ENCODE data around the gene PRRT1.
"Not testable (repeated sequence)": the region's sequence is repeated elsewhere in the genome, so short reads cannot be mapped to it uniquely, and the experiment has no call there.

The PRRT1 gene

DNA sequence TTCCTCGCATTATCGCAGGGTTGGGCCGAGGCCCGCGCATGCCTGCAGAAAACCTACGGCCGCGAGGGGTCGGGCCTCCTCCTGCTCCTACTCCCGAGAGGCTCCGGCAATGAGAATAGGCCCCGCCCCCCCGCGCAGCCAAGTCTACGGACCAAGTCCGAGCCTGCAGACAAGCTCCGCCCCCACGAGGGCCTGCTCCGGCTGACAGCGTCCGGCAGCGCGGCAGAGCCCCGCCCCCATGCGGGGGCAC, 43.8 kb upstream of the PRRT1 start:
- TF ChIP-seq CTCF (IDR thresholded peaks at IDR 0.05; ENCODE audit: low read length, missing control alignments), result peak; percentile 34
- H3K4me3 ChIP-seq (replicated peaks; ENCODE audit: low read depth, low read length), result peak overlapping the region; percentile 72
- peak; percentile 100 for DNase-seq (ENCODE audit: low read depth)

DNA sequence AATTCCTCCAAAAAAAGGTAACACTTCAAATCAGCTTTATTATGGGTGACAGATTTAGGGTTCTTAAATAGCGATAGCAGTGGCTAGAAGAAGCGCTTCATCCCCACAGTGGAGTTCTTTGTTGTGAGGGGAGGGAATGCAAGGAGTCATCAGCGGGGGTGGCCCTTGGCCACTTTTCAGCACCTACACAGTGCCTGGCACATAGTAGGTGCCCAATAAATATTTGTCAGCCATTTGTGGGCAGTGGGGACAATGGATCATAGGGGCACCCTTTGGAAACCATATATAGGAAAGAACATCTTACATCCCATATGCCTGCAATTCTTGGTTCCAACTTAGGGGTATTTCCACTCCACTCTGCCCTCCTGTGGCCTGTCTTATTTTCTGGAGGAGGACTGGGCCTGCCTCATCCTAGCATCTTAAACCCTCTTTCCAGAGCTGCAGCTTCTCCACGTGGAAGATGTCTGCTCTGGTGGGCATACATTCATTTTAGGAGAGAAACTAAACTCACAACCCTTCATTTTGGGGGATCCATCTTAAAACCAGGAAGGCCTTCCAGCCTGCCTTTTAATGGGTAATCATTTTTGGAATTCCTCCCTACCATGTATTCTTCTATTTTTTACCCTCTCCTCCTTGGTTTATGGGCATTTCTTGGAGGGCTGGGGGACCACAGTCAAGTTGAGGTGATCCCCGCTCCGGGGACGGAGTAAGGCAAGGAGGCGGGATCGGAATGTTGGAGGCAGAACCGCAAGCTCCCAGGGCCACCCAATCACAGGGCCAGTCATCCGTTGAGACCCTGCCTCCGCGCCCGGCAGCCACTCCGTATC, 43.3 kb upstream of the PRRT1 start:
- DNase-seq (ENCODE audit: low read depth), result peak; percentile 77
- H3K4me3 ChIP-seq (replicated peaks; ENCODE audit: low read depth, low read length), result peak overlapping the region; percentile 61
- peak; percentile 67 for TF ChIP-seq CTCF (IDR thresholded peaks at IDR 0.05; ENCODE audit: low read length, missing control alignments)

DNA sequence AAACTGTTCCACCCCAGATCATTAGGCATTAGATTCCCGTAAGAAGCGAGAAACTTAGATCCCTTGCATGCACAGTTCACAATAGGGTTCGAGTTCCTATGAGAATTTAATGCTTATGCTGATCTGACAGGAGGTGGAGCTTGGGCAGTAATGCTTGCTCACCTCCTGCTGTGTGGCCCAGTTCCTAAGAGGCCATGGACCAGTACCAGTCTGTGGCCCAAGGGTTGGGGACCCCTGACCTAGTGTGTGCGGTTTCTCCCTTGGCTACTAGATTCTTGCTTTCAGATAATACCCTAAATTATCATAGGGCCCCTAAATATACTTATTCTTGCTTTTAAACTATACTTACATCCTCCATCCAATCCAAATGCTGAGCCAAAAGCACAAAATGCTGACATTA, 42.6 kb upstream of the PRRT1 start:
- H3K4me3 ChIP-seq (replicated peaks; ENCODE audit: low read depth, low read length), result no peak overlapping the region
- TF ChIP-seq CTCF (IDR thresholded peaks at IDR 0.05; ENCODE audit: low read length, missing control alignments), result no peak
- DNase-seq (ENCODE audit: low read depth), result no peak

DNA sequence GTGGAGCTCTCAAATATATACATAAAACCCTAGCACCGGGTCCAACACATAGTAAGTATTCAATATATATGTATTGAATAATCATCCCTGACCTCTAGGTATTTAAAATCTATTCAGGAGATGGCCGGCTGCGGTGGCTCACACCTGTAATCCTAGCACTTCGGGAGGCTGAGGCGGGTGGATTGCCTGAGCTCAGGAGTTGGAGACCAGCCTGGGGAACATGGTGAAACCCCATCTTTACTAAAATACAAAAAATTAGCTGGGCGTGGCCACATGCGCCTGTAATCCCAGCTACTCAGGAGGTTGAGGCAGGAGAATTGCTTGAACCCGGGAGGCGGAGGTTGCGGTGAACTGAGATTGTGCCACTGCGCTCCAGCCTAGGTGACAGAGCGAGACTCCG, 41.4 kb upstream of the PRRT1 start:
- not testable (repeated sequence) for H3K4me3 ChIP-seq (replicated peaks; ENCODE audit: low read depth, low read length); DNase-seq (ENCODE audit: low read depth)

DNA sequence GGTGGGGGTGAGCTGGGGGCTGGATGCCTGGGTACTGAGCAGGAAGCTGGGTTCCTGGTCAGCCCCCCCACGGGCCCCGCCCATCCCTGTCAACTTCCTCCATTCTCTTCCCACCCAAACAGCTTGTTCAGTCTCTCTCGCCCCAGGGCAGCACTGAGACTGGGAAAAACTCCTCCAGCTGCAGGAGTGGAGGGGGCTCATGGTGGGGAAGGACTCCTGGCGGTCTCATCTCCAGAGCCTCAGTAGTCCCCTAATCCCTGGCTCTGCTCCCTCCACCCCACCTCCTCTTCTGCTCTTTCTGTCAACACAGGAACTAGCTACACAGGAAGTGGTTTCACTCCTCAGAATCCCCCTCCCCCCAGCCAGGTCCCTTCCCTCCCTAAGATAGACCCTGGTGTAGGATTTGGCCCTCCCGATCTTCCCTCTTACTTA, 40.9 kb upstream of the PRRT1 start, which contains the start of gene GPSM3:
Gene GPSM3 (minus strand): TSS at position 36 of the 432 bp plus-strand sequence. CDS start 130 bp downstream, outside the sequence.
- peak within 1 kb of the TSS; percentile 2 for H3K4me3 ChIP-seq (replicated peaks; ENCODE audit: low read depth, low read length)
- TF ChIP-seq CTCF (IDR thresholded peaks at IDR 0.05; ENCODE audit: low read length, missing control alignments), result no peak
- peak; percentile 57 for DNase-seq (ENCODE audit: low read depth)

- TF ChIP-seq CTCF (IDR thresholded peaks at IDR 0.05; ENCODE audit: low read length, missing control alignments), result no peak
- no peak overlapping the region for H3K4me3 ChIP-seq (replicated peaks; ENCODE audit: low read depth, low read length)
- DNase-seq (ENCODE audit: low read depth), result no peak
Observed at GRCh38 chr6:32191696-32192607, 40.2 kb upstream of the PRRT1 start.

DNA sequence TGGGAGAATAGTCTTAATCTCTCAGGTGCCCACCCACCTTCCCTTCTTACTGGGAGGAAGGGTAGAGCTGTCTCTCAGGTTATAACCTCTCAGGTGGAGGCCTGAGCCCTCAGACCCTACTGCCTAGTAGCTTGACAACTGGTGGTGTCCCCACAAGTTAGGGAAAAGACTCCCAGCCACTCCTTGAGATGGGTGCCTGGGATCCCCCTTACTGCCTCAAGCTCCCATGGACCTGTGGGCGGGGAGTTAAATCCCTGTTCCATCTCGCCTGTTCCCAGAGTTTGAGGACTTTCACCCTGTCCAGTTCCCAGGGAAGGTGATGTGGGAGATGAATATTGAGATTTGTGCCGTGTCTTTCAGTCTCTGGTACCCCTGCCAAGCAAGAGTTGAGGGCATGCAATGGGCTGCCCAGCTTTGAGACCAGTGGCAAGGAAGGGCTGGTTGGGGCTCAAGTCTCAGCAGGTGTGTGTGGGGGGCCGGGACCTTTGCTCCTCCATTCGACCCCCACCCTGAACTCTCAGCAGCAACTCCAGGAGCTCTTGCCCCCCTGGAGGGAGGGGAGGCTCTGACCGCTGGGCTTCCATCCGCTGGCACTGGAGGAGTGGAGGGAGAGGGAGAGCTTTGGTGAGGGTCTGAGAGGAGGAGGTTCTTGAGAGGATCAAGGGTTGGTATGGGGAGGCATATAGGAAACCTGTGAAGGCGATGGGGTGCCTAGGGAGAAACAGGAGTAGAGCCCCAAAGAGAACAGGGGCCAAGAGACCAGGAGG, 39.4 kb upstream of the PRRT1 start:
- TF ChIP-seq CTCF (IDR thresholded peaks at IDR 0.05; ENCODE audit: low read length, missing control alignments), result no peak
- DNase-seq (ENCODE audit: low read depth), result no peak
- peak overlapping the region; percentile 82 for H3K4me3 ChIP-seq (replicated peaks; ENCODE audit: low read depth, low read length)

Measured in fibroblast of pulmonary artery (primary cell).